ENCODE results near the gene CPT1B.
"Not testable (repeated sequence)": the region's sequence is repeated elsewhere in the genome, so short reads cannot be mapped to it uniquely, and the experiment has no call there.

The CPT1B gene

GRCh38 chr22:50614296-50614695 lies 36.1 kb upstream of the CPT1B start:
- not testable (repeated sequence) for H3K27me3 ChIP-seq (ENCODE audit: control insufficient read depth, insufficient read depth, low read length); H3K27ac ChIP-seq (ENCODE audit: low read depth, low read length); H3K4me1 ChIP-seq (ENCODE audit: control insufficient read depth, insufficient read depth, low read length); H3K36me3 ChIP-seq (ENCODE audit: control insufficient read depth, insufficient read depth, low read length); H3K4me3 ChIP-seq (ENCODE audit: low read length); H3K9ac ChIP-seq (ENCODE audit: low read length)

GRCh38 chr22:50613291-50613981 lies 35.2 kb upstream of the CPT1B start:
- no peaks in the 10 kb centered on the region for H3K36me3 ChIP-seq (ENCODE audit: control insufficient read depth, insufficient read depth, low read length)
- H3K9ac ChIP-seq (ENCODE audit: low read length): no peak overlapping the region
- H3K27ac ChIP-seq (ENCODE audit: low read depth, low read length): no peak overlapping the region
- H3K4me3 ChIP-seq (ENCODE audit: low read length): no peak overlapping the region
- peaks cover 4% of the 10 kb centered on the region for H3K27me3 ChIP-seq (ENCODE audit: control insufficient read depth, insufficient read depth, low read length)
- H3K4me1 ChIP-seq (ENCODE audit: control insufficient read depth, insufficient read depth, low read length): no peaks in the 10 kb centered on the region

- Histone ChIP-seq H3K9ac (ENCODE audit: low read length) (no peak overlapping the region), H3K4me3 (ENCODE audit: low read length) (no peak overlapping the region), H3K36me3 (ENCODE audit: control insufficient read depth, insufficient read depth, low read length) (no peaks in the 10 kb centered on the region), H3K27ac (ENCODE audit: low read depth, low read length) (no peak overlapping the region), H3K4me1 (ENCODE audit: control insufficient read depth, insufficient read depth, low read length) (no peaks in the 10 kb centered on the region), H3K27me3 (ENCODE audit: control insufficient read depth, insufficient read depth, low read length) (peaks cover 6% of the 10 kb centered on the region)
Observed at GRCh38 chr22:50612528-50613221, 34.4 kb upstream of the CPT1B start.

GRCh38 chr22:50612168-50612527 lies 33.9 kb upstream of the CPT1B start:
- no peaks in the 10 kb centered on the region for H3K4me1 ChIP-seq (ENCODE audit: control insufficient read depth, insufficient read depth, low read length)
- no peak overlapping the region for H3K9ac ChIP-seq (ENCODE audit: low read length)
- H3K27ac ChIP-seq (ENCODE audit: low read depth, low read length): no peak overlapping the region
- H3K27me3 ChIP-seq (ENCODE audit: control insufficient read depth, insufficient read depth, low read length): peaks cover 6% of the 10 kb centered on the region
- no peaks in the 10 kb centered on the region for H3K36me3 ChIP-seq (ENCODE audit: control insufficient read depth, insufficient read depth, low read length)
- no peak overlapping the region for H3K4me3 ChIP-seq (ENCODE audit: low read length)

GRCh38 chr22:50611341-50612060 lies 33.3 kb upstream of the CPT1B start:
- peaks cover 9% of the 10 kb centered on the region for H3K27me3 ChIP-seq (ENCODE audit: control insufficient read depth, insufficient read depth, low read length)
- H3K27ac ChIP-seq (ENCODE audit: low read depth, low read length): no peak overlapping the region
- H3K4me3 ChIP-seq (ENCODE audit: low read length): no peak overlapping the region
- no peaks in the 10 kb centered on the region for H3K4me1 ChIP-seq (ENCODE audit: control insufficient read depth, insufficient read depth, low read length)
- no peaks in the 10 kb centered on the region for H3K36me3 ChIP-seq (ENCODE audit: control insufficient read depth, insufficient read depth, low read length)
- no peak overlapping the region for H3K9ac ChIP-seq (ENCODE audit: low read length)

- Histone ChIP-seq H3K4me3 (ENCODE audit: low read length) (no peak overlapping the region), H3K27ac (ENCODE audit: low read depth, low read length) (no peak overlapping the region), H3K27me3 (ENCODE audit: control insufficient read depth, insufficient read depth, low read length) (peaks cover 10% of the 10 kb centered on the region), H3K9ac (ENCODE audit: low read length) (no peak overlapping the region), H3K36me3 (ENCODE audit: control insufficient read depth, insufficient read depth, low read length) (no peaks in the 10 kb centered on the region), H3K4me1 (ENCODE audit: control insufficient read depth, insufficient read depth, low read length) (no peaks in the 10 kb centered on the region)
Observed at GRCh38 chr22:50610581-50610980, 32.4 kb upstream of the CPT1B start.

- Histone ChIP-seq H3K27ac (ENCODE audit: low read depth, low read length) (no peak overlapping the region), H3K9ac (ENCODE audit: low read length) (no peak overlapping the region), H3K4me3 (ENCODE audit: low read length) (no peak overlapping the region), H3K36me3 (ENCODE audit: control insufficient read depth, insufficient read depth, low read length) (no peaks in the 10 kb centered on the region), H3K4me1 (ENCODE audit: control insufficient read depth, insufficient read depth, low read length) (no peaks in the 10 kb centered on the region), H3K27me3 (ENCODE audit: control insufficient read depth, insufficient read depth, low read length) (peaks cover 15% of the 10 kb centered on the region)
Observed at GRCh38 chr22:50610041-50610451, 31.8 kb upstream of the CPT1B start.

- Histone ChIP-seq H3K4me1 (ENCODE audit: control insufficient read depth, insufficient read depth, low read length) (no peaks in the 10 kb centered on the region), H3K27ac (ENCODE audit: low read depth, low read length) (no peak overlapping the region), H3K9ac (ENCODE audit: low read length) (no peak overlapping the region), H3K4me3 (ENCODE audit: low read length) (no peak overlapping the region), H3K36me3 (ENCODE audit: control insufficient read depth, insufficient read depth, low read length) (no peaks in the 10 kb centered on the region), H3K27me3 (ENCODE audit: control insufficient read depth, insufficient read depth, low read length) (peaks cover 19% of the 10 kb centered on the region)
Observed at GRCh38 chr22:50609599-50609998, 31.4 kb upstream of the CPT1B start.

GRCh38 chr22:50608996-50609395 lies 30.8 kb upstream of the CPT1B start:
- no peak overlapping the region for H3K9ac ChIP-seq (ENCODE audit: low read length)
- H3K4me1 ChIP-seq (ENCODE audit: control insufficient read depth, insufficient read depth, low read length): no peaks in the 10 kb centered on the region
- no peaks in the 10 kb centered on the region for H3K36me3 ChIP-seq (ENCODE audit: control insufficient read depth, insufficient read depth, low read length)
- H3K27me3 ChIP-seq (ENCODE audit: control insufficient read depth, insufficient read depth, low read length): peaks cover 19% of the 10 kb centered on the region
- H3K27ac ChIP-seq (ENCODE audit: low read depth, low read length): no peak overlapping the region
- H3K4me3 ChIP-seq (ENCODE audit: low read length): no peak overlapping the region

- H3K27me3 ChIP-seq (ENCODE audit: control insufficient read depth, insufficient read depth, low read length): peaks cover 22% of the 10 kb centered on the region
- not testable (repeated sequence) for H3K27ac ChIP-seq (ENCODE audit: low read depth, low read length); H3K9ac ChIP-seq (ENCODE audit: low read length); H3K36me3 ChIP-seq (ENCODE audit: control insufficient read depth, insufficient read depth, low read length); H3K4me1 ChIP-seq (ENCODE audit: control insufficient read depth, insufficient read depth, low read length); H3K4me3 ChIP-seq (ENCODE audit: low read length)
Observed at GRCh38 chr22:50608058-50608840, 30.0 kb upstream of the CPT1B start.

GRCh38 chr22:50607659-50608020 lies 29.4 kb upstream of the CPT1B start:
- Histone ChIP-seq H3K4me1 (ENCODE audit: control insufficient read depth, insufficient read depth, low read length) (no peaks in the 10 kb centered on the region), H3K36me3 (ENCODE audit: control insufficient read depth, insufficient read depth, low read length) (no peaks in the 10 kb centered on the region), H3K9ac (ENCODE audit: low read length) (no peak overlapping the region), H3K27me3 (ENCODE audit: control insufficient read depth, insufficient read depth, low read length) (peaks cover 28% of the 10 kb centered on the region), H3K27ac (ENCODE audit: low read depth, low read length) (no peak overlapping the region), H3K4me3 (ENCODE audit: low read length) (no peak overlapping the region)

GRCh38 chr22:50606946-50607658 lies 28.9 kb upstream of the CPT1B start:
- no peaks in the 10 kb centered on the region for H3K4me1 ChIP-seq (ENCODE audit: control insufficient read depth, insufficient read depth, low read length)
- H3K36me3 ChIP-seq (ENCODE audit: control insufficient read depth, insufficient read depth, low read length): no peaks in the 10 kb centered on the region
- H3K4me3 ChIP-seq (ENCODE audit: low read length): no peak overlapping the region
- no peak overlapping the region for H3K9ac ChIP-seq (ENCODE audit: low read length)
- peaks cover 33% of the 10 kb centered on the region for H3K27me3 ChIP-seq (ENCODE audit: control insufficient read depth, insufficient read depth, low read length)
- no peak overlapping the region for H3K27ac ChIP-seq (ENCODE audit: low read depth, low read length)

Measured in rectal smooth muscle tissue (tissue), 1 donor.